ENCODE data around the gene PRL.

Gene PRL

DNA sequence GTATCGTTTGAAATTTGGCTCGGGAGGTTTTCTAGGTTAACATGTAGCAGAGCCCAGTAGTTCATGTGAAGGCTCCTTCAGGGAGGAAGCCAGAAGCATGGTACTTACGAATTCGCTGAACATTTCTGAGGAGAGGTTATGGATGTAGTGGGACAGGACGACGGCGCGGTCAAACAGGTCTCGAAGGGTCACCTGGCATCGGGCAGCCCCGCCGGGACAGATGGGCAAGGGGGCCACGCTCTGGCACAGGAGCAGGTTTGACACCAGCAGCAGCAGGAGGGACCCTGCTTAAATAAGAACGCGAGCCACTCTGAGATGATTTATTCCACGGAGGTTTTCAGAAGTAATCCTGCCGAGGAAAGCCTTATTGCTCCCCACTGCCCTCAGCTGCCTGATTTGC is 2.5 kb downstream of the PRL start:
- DNase-seq (ENCODE audit: low spot score), result no peak

GRCh38 chr6:22290045-22290444 is 6.8 kb downstream of the PRL start:
- DNase-seq (ENCODE audit: low spot score), result no peak

GRCh38 chr6:22288721-22289120 is 8.1 kb downstream of the PRL start:
- no peak for DNase-seq (ENCODE audit: low spot score)

DNA sequence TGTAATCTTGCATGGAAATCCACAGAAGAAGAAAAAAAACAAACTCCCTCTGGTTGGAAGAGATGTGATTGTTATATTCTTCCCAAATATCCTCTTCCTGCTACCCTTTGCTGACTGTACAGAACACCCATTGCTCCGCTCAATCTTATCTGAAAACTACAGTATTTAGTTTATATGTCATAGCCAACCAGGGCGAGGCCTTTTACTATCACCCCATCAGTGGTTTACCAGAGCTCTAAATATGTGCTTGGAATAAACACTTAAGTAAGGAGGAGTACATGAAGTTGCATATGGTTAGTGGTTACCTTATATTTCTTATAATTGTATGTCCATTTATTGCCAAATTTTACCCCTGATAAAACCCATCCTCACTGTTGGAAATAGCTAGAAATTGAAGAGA is 12.2 kb downstream of the PRL start:
- no peak for DNase-seq (ENCODE audit: low spot score)

- DNase-seq (ENCODE audit: low spot score), result no peak
Observed at GRCh38 chr6:22281341-22282085, 15.3 kb downstream of the PRL start.

- DNase-seq (ENCODE audit: low spot score), result no peak
Observed at GRCh38 chr6:22279427-22279826, 17.4 kb downstream of the PRL start.

DNA sequence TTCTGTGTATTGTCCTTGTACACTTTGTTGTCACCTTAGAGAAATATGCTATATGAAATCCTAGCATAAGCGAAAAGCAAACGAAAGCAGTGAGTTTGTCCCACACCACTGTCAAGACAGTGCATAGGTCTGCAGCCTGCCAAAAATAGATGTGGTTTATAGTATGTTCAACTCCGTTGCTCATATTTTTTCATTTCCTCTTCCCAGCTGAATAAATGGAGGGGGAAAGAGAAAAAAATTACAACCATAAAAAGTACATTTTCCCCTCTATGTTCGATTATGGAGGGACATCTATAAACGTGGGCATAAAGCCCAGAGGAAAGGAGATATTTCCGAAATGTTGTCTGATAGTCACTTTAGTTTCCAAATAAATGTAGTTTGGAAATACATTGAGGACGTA is 25.8 kb downstream of the PRL start:
- no peak for DNase-seq (ENCODE audit: low spot score)

DNA sequence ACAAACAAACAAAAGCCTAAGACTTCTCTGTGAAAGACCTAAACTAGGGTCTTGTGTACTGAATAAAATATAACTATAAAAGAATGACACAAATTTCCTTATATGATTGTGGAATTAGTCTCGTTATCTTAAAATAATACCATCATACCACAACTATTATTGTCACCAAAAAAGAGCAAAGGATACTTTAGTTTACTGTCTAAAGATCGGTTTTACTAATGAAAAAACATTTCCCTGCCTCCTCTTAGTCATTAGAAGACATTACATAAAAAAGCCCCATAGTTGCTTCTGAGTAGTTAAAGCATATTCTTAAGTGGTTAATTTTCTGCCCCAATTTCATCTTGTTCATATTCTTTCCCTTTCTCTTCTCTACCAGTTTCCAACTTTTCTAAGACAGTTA is 33.1 kb downstream of the PRL start:
- DNase-seq (ENCODE audit: low spot score), result no peak

- DNase-seq (ENCODE audit: low spot score), result no peak
Observed at GRCh38 chr6:22254886-22255285, 42.0 kb downstream of the PRL start.

DNA sequence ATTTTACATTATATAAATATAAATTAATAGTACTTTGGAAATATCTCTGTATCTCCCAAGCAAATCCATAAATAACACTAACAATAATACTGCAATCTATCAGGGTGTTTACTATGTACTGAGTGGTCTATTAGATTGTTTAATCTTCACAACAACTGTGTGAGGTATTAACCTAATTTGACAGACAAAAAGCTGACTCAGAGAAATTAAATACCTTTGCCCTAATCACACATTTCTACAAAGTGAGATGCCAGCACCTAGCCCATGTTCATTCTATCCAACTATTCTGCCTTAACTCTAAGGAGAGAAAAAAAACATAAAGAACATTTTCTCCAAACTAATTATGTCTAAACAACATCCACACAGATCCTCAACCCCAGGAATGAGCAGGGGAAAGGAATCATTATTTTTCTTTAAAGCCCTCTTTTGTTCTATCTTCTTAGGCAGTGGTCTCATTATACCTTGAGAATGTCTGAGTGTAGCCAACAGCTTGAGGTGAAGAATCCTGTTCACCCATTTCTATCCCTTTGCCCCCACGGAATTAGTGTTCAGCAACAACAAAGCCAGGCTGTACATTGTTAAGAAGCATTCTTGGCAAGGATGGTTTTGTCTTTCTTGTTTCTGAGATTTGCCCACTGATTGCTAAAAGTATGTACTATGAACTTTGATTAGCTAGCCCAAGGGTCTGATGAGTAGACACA is 42.7 kb downstream of the PRL start:
- DNase-seq (ENCODE audit: low spot score), result no peak

DNA sequence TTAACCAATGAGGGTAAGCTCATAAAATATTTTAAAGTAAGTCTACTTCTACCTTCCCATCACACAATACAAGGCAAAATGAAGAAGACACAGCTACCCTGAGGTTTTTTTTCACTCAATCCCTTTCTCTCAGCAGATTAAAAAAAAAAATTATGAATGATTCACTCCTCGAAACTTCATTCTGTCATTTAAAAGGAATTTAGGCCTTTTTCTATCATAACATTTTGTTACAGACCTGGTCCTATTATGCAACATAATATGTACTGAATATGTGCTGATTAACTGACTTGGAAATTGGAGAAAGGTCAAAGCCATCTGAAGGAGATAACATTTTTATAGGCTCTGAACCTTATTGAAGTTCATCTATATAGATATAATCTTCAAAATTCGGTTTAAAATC is 45.5 kb downstream of the PRL start:
- DNase-seq (ENCODE audit: low spot score), result no peak

- DNase-seq (ENCODE audit: low spot score), result no peak
Observed at GRCh38 chr6:22250486-22250885, 46.4 kb downstream of the PRL start.

- no peak for DNase-seq (ENCODE audit: low spot score)
Observed at GRCh38 chr6:22249711-22250350, 47.0 kb downstream of the PRL start.

- DNase-seq (ENCODE audit: low spot score), result no peak
Observed at GRCh38 chr6:22248513-22249308, 48.1 kb downstream of the PRL start.

DNA sequence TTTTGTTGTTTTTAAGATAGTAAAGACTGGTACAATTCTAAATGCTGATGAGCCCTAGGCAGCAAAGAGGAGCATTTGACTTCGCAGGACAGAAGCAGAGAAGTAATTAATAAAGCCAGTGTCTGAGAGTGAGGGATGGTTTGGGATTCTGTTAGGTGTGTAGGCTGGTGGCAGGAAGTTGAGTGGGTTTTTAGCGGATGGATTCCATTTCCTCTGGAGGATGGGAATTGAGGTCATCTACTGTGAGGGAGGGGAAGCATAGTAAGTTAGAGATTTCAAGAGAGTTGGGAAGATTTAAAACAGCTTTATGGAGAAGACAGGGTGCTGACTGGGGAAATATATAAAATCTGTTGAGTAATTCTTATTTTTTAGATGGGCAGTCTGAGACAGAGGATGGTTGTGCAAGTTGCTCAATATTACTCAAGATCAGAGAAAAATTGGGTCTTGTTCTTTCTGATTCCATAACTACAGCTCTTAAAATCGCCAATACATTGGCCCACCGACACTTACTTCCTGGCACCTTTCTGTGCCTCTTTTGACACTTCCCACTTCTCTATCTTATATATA is 48.8 kb downstream of the PRL start:
- DNase-seq (ENCODE audit: low spot score), result no peak

- no peak for DNase-seq (ENCODE audit: low spot score)
Observed at GRCh38 chr6:22240025-22240424, 56.8 kb downstream of the PRL start.

GRCh38 chr6:22239261-22239921 is 57.4 kb downstream of the PRL start:
- DNase-seq (ENCODE audit: low spot score), result no peak

DNA sequence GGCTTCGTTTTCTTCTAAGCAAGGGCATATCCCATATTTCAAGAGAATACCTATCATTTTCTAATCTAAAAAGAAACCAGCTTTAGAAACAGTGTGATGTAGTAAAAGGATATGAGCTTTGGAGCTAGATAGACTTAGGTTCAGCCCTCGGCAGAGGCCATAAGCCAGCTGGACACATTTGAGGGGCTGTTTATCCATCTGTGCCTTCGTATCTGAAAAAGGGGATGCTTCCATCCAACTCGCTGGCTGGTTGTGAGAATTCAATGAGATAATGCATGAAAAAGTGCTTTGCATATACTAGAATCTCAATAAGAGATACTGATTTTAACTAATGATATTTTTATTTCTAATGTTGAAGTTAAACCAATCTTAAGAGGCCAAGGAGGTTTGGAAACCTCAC is 58.0 kb downstream of the PRL start:
- DNase-seq (ENCODE audit: low spot score), result no peak

DNA sequence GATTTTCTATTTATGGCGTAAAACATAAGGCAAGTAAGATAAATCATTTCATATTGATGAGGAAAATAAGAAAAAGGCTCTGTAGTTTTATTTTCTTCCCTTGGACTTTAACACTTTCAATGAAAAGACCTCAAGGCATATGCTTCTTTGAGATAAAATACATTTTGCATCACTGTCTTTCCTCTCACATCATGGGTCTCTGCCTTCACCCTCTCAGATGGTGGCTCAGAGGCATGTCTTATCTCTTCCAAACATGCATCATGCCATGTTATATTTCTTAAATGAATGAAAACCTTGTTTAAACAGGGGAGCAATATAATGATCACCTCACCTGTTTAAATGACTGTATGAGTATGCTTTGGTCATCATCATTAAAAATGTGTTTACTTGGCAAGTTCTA is 59.3 kb downstream of the PRL start:
- DNase-seq (ENCODE audit: low spot score), result no peak

Measured in germinal center (tissue), 1 donor.